HG03520 (cell line): Measurements from ENCODE around the gene NR2F6.

Source experiments
- ATAC-seq: cut with Tn5 transposase; IDR thresholded peaks from one replicate; pipeline ENCODE4 v1.9.1; 2021; ENCODE audit warnings: mild to moderate bottlenecking, moderate library complexity; ENCODE audit not compliant: unreplicated experiment

NR2F6 gene

GRCh38 chr19:17264641-17264979 is 18.9 kb upstream of the NR2F6 start, which contains the start of gene USHBP1:
Gene USHBP1, minus strand, starts transcription at chr19:17264745. Its CDS starts 446 bp downstream, at chr19:17264299.
- ATAC-seq = no peak

- ATAC-seq = no peak
Observed at GRCh38 chr19:17263712-17264640, 18.3 kb upstream of the NR2F6 start.

GRCh38 chr19:17262557-17262956 is 16.8 kb upstream of the NR2F6 start:
- no peak for ATAC-seq

- peak; percentile 71 for ATAC-seq
Observed at GRCh38 chr19:17260842-17261325, 15.2 kb upstream of the NR2F6 start.

- no peak for ATAC-seq
Observed at GRCh38 chr19:17259934-17260333, 14.2 kb upstream of the NR2F6 start.

- ATAC-seq = no peak
Observed at GRCh38 chr19:17259118-17259780, 13.5 kb upstream of the NR2F6 start.

GRCh38 chr19:17256130-17256529 is 10.4 kb upstream of the NR2F6 start:
- ATAC-seq = no peak

- ATAC-seq = no peak
Observed at GRCh38 chr19:17255150-17255621, 9.5 kb upstream of the NR2F6 start.

- ATAC-seq = no peak
Observed at GRCh38 chr19:17254636-17255035, 8.9 kb upstream of the NR2F6 start.

GRCh38 chr19:17249887-17250548 is 4.3 kb upstream of the NR2F6 start:
- ATAC-seq = no peak

- ATAC-seq = no peak
Observed at GRCh38 chr19:17248011-17248776, 2.5 kb upstream of the NR2F6 start.

- ATAC-seq = no peak
Observed at GRCh38 chr19:17246681-17247425, 1.1 kb upstream of the NR2F6 start.

GRCh38 chr19:17244618-17245534 is 843 bp downstream of the NR2F6 start:
- peak; percentile 22 for ATAC-seq

GRCh38 chr19:17243830-17244617 is 1.7 kb downstream of the NR2F6 start:
- ATAC-seq = no peak

GRCh38 chr19:17243211-17243829 is 2.4 kb downstream of the NR2F6 start:
- no peak for ATAC-seq

GRCh38 chr19:17242431-17243208 is 3.1 kb downstream of the NR2F6 start:
- no peak for ATAC-seq
